ENCODE results near the gene VSIG10.
"Not testable (repeated sequence)": the region's sequence is repeated elsewhere in the genome, so short reads cannot be mapped to it uniquely, and the experiment has no call there.

The VSIG10 gene

DNA sequence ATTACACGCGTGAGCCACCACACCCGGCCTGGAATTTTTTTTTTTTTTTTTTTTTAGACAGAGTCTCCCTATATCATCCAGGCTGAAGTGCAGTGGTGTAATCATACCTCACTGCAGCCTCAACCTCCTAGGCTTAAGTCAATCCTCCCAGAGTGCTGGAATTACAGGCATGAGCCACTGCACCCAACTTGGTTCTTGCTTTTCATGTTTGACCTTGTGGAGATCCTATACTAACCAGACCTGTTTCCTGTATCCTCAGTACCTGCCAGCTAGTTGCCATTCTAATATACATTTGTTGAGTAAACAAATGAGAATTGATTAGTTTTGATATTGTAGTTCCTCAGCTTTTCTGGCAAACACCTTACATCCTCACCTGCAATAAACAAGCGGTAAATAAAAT lies 3.2 kb upstream of the VSIG10 start:
- DNase-seq, result no peak

DNA sequence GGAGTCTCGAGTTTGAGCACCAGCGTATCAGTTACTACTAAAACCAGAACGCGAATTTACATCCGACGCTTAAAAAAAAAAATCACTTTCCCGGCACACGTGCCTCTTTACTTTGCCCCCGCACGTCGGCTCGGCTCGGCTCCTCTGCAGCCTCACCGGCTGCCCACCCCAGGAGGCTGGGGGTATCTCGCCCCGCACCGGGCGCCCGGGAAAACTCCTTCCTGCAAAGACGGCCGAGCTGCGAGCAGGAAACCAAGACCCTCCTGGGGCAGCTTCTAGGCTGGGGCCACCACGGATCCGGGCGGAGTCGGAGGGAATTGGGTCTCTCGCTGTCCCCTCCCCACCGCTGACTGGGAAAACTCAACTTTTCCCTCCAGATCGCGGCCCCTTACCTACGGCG lies 610 bp downstream of the VSIG10 start:
- no peak for DNase-seq

GRCh38 chr12:118102609-118103008 lies 1.2 kb downstream of the VSIG10 start:
- DNase-seq, result no peak

DNA sequence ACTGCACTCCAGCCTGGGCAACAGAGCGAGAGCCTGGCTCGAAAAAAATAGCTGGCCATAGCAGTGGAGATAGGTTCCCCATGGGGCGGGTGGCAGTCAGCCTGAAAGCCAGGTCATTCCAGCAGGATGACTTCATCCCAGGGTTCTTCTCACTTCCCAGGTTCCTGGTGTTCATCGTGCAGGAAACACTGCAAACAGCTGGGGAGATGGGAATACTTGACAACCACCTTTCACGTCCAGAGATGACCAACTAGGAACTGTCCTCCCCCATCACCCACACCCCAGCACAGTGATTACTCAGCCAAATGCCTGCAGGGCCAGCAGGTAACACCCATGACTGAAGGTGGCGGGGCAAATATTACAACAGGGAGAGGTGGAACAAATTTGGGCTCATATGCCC lies 1.7 kb downstream of the VSIG10 start:
- DNase-seq, result no peak

DNA sequence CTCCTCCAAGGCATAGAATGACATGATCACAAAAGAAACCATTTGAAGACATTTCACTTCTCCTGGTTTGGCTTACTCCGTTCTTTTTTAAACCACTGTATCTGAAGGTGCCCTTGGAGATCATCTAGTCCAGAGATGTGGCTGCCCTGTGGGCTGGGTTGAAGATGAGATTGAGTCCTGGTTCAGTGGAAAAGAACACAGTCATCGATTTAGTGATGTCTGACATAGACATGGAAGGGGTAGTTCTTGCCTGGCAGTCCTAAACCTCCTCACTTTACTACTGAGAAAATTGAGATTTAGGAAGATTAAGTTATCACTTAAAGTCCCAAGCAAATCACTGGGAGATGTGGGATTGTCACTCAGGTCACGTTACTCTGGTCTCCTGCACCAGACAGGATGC lies 2.8 kb downstream of the VSIG10 start:
- no peak for DNase-seq

DNA sequence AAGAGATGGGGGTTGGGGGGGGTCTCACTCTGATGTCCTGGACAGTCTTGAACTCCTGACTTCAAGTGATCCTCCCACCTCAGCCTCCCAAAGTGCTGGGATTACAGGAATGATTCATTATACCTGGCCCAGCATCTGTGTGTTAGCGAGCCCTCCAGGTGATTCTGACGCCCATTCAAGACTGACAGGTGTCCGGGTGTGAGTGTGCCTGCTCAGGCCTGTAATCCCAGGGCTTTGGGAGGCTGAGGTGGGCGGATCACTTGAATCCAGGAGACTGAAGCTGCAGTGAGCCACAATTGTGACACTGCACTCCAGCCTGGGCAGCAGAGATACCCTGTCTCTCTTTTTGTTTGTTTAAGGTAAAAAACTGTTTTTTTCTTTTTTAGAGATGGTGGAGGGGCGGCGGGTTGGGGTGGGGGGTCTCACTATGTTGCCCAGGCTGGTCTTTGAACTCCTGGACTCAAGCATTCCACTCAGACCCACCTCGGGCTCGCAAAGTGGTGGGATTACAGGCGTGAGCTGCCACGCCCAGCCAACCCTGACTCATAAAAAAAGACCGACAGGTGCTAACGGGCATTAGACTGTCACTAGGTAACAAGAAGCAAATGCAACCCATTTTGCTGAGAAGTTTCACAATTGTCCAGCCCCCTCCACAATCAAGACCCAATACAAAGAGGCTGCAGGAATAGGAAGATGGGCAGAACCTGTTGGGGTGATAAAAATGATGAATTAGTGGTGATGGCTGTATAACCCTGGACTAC lies 4.7 kb downstream of the VSIG10 start:
- DNase-seq, result no peak

DNA sequence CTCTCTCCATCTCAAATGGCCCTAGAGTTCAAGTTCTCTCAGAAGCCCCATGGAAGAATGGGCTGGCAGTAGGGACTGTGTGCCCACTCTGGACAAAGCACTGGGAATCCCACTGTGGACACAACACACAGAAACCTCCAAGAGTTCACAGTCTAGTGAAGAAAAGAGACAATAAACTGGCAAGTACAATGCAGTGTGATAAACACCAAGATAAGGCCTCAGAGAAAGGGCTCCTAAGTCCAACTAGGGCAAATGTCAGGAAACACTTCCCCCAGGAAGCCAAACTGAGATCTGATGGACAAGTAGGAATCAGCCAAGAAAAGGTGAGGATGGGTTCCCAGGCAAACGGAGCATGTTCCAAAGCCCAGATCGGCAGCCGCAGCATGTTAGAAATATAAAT lies 5.4 kb downstream of the VSIG10 start:
- no peak for DNase-seq

- DNase-seq, result no peak
Observed at GRCh38 chr12:118094039-118094438, 9.8 kb downstream of the VSIG10 start.

GRCh38 chr12:118089782-118090181 lies 14.0 kb downstream of the VSIG10 start:
- no peak for DNase-seq

GRCh38 chr12:118082161-118082560 lies 21.6 kb downstream of the VSIG10 start:
- no peak for DNase-seq

GRCh38 chr12:118081521-118081920 lies 22.3 kb downstream of the VSIG10 start:
- DNase-seq, result not testable (repeated sequence)

DNA sequence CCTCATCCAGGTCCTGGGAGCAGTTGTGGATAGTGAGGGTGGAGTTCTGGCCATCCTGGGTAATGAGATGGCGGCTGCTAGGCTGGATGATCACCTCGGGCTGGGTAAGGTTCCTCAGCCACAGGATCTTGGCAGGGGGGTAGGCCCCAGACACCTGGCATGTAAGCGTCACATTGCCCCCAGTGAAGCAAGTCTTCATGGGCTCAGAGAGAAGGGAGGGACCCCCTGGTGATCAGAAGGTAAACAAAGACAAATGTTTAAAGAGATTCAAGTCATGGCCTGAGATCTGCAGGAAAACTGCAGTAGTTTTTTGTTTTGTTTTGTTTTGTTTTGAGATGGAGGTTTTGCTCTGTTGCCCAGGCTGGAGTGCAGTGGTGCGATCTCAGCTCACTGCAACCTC lies 30.0 kb downstream of the VSIG10 start:
- no peak for DNase-seq

DNA sequence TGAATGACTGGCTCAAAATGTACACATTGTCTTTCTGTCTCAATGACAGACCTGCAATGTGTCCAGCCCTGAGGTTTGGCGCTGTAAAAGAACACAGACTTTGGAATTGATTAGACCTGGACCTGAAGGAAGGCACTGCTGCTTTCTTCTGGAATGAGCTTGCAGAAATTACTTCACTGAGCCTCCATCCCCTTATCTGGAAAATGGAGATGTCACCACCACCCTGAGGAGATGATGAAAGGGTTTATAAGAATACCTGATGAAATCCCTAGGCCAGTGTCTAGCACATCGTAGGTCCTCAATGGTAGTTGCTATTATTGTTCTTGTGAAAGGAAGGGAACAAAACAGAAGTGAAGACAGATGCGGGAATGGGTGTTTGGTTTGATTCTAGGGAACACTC lies 33.2 kb downstream of the VSIG10 start:
- no peak for DNase-seq

- no peak for DNase-seq
Observed at GRCh38 chr12:118068445-118068844, 35.4 kb downstream of the VSIG10 start.

GRCh38 chr12:118065380-118065779 lies 38.4 kb downstream of the VSIG10 start:
- no peak for DNase-seq

DNA sequence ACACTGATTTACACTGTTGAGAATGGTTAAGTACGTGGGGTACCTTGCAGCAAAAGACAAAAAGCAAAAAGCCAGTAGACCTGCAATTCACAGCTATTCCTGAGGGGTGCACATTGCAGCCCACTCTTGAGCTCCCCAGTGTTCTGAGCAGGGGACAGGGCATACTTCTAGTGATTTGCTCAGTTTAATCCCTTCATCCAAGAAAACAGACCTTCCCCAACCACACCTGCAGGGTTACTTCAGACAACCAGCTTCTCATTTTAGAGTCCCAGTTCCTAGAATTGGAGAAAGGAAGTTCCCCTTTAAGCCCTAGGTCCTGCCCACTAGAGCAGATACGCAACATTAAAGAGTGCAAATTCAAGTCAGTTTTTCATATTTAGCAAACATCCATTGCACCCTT lies 39.2 kb downstream of the VSIG10 start:
- DNase-seq, result no peak

- DNase-seq, result no peak
Observed at GRCh38 chr12:118063576-118064391, 40.0 kb downstream of the VSIG10 start.

- no peak for DNase-seq
Observed at GRCh38 chr12:118061873-118062843, 41.7 kb downstream of the VSIG10 start.

DNA sequence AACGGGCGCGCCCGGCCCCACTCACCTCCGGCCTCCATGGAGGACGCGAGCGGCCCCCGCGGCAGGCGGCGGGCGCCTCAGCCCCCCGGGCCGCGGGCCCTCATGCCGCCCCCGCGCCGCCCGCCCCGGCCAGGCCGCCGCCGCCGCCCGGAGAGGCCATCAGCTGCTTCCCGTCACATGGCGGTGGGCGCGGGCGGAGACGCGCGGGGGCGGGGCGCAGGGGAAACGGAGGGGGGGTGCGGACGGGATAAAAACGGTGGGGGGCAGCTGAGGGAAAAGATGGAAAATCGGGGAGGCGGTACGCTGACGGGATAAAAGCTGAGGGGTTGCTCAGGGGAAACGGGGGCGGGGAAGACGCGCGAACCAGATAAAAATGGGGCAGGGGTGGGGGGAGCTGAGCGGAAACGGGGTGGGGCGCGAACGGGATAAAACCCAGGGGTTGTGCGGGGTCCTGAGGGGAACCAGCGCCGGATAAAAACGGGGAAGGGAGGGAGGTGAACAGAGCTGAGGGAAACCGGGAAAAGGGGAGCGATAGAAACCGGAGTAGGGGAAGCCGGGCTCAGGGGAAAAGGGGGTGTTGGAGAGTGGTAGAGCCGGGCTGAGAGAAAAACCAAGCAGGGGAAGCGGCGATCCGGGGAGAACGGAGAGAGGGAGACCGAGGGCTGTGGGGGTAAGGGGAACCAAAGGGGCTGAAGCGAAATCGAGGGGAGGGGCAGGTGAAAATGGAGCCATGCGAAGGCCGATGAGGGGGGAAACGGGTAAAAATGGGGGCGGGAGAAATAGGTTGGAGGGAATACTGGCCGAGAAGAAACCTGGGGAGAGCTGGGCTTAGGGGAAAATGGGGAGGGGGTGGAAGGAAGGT lies 42.6 kb downstream of the VSIG10 start, which contains the start of gene WSB2:
Gene WSB2, minus strand, starts transcription at position 169 of the 862 bp plus-strand sequence. Its CDS starts 131 bp downstream, at position 38.
- peak; percentile 42 for DNase-seq

- no peak for DNase-seq
Observed at GRCh38 chr12:118060301-118061010, 43.4 kb downstream of the VSIG10 start.

Measured in CD4-positive, alpha-beta T cell treated with Interleukin-4 for 4 hours (primary cell).